AG04449 (cell line): Measurements from ENCODE around the gene APOC4.
"Not testable (repeated sequence)": the region's sequence is repeated elsewhere in the genome, so short reads cannot be mapped to it uniquely, and the experiment has no call there.

Experiments
- CTCF ChIA-PET: fragments of 350-600 bp; formaldehyde crosslinking; extraction: SDS; loops from one replicate; lab custom pipeline; 2021; ENCODE audit warnings: antibody characterized with exemption; lab: Yijun Ruan, JAX
- POLR2A ChIA-PET: fragments of 400-600, 350-600 bp; formaldehyde crosslinking; extraction: SDS; loops from one replicate; lab custom pipeline; 2020; ENCODE audit warnings: antibody characterized with exemption, inconsistent platforms; lab: Yijun Ruan, JAX
- DNase-seq: peaks from one replicate; pipeline ENCODE4 v3.0.0-alpha.2; 2010; ENCODE audit warnings: low read depth, low spot score
- H3K4me3 ChIP-seq: 2 replicates; pipeline ENCODE4 v1.5.1; 2011; ENCODE audit warnings: low read depth, mild to moderate bottlenecking, control low read depth, low read length
- TF ChIP-seq, protein P1 (sequence below): IDR thresholded peaks from one replicate; pipeline ENCODE4 v1.5.1; 2011; ENCODE audit warnings: mild to moderate bottlenecking, moderate library complexity, low read length, control low read depth, inconsistent platforms; ENCODE audit not compliant: insufficient read depth; ENCODE audit errors: missing control alignments

The APOC4 gene

DNA sequence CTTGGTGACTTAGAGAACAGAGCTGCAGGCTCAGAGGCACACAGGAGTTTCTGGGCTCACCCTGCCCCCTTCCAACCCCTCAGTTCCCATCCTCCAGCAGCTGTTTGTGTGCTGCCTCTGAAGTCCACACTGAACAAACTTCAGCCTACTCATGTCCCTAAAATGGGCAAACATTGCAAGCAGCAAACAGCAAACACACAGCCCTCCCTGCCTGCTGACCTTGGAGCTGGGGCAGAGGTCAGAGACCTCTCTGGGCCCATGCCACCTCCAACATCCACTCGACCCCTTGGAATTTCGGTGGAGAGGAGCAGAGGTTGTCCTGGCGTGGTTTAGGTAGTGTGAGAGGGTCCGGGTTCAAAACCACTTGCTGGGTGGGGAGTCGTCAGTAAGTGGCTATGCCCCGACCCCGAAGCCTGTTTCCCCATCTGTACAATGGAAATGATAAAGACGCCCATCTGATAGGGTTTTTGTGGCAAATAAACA lies 17.8 kb upstream of the APOC4 start:
- ChIA-PET POLR2A (interaction anchor here (0.6 kb wide), 1 partner anchor 38 kb away, joined by 3 read pairs; no protein-coding TSS in a partner anchor), CTCF (interaction anchor here (0.9 to 1.8 kb wide), 2 partner anchors 8 to 19 kb away, joined by 3 to 5 read pairs; partner anchors contain the start of gene APOE)
- TF ChIP-seq, protein P1, sequence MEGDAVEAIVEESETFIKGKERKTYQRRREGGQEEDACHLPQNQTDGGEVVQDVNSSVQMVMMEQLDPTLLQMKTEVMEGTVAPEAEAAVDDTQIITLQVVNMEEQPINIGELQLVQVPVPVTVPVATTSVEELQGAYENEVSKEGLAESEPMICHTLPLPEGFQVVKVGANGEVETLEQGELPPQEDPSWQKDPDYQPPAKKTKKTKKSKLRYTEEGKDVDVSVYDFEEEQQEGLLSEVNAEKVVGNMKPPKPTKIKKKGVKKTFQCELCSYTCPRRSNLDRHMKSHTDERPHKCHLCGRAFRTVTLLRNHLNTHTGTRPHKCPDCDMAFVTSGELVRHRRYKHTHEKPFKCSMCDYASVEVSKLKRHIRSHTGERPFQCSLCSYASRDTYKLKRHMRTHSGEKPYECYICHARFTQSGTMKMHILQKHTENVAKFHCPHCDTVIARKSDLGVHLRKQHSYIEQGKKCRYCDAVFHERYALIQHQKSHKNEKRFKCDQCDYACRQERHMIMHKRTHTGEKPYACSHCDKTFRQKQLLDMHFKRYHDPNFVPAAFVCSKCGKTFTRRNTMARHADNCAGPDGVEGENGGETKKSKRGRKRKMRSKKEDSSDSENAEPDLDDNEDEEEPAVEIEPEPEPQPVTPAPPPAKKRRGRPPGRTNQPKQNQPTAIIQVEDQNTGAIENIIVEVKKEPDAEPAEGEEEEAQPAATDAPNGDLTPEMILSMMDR: no peak
- no peak for DNase-seq
- no peak overlapping the region for H3K4me3 ChIP-seq

DNA sequence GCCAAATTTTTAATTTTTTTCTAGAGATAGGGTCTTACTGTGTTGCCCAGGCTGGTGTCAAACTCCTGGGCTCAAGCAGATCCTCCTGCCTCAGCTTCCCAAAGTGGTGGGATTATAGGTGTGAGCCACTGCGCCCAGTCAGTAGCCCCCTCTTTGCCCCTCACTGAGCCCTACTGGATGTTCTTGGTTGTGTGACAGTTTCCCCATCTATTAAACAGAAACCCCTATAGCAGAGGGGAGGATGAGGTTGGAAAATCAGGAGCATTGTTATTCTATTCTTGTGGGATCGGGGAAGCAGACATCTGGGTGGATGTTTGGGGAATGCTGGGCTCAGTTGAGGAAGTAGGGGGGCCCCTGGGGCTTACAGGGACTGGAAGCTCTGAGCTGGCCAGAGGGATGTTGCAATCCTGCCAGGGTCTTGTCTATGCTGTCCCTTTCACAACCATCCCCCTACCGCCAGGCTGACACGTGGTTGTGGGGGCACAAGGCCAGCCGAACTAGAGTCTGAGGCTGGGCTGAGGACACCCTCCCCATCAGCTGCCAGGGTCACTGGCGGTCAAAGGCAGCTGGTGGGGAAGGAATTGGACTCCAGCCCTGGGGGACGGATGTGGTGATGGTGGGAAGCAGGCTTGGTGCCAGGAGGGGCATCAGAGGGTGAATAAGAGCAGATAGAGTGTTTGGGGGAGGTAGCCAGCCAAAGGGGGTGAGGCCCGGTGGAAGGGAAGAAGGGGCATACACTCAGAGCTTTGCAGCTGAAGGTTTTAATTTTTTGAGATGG lies 16.7 kb upstream of the APOC4 start:
- CTCF ChIA-PET: interaction anchor here (0.6 to 1.8 kb wide), 4 partner anchors 9 to 343 kb away, joined by 3 to 5 read pairs (median 3); partner anchors contain the start of gene APOE
- TF ChIP-seq, protein P1: no peak
- POLR2A ChIA-PET: no interaction called here
- no peak for DNase-seq
- H3K4me3 ChIP-seq: no peak overlapping the region

DNA sequence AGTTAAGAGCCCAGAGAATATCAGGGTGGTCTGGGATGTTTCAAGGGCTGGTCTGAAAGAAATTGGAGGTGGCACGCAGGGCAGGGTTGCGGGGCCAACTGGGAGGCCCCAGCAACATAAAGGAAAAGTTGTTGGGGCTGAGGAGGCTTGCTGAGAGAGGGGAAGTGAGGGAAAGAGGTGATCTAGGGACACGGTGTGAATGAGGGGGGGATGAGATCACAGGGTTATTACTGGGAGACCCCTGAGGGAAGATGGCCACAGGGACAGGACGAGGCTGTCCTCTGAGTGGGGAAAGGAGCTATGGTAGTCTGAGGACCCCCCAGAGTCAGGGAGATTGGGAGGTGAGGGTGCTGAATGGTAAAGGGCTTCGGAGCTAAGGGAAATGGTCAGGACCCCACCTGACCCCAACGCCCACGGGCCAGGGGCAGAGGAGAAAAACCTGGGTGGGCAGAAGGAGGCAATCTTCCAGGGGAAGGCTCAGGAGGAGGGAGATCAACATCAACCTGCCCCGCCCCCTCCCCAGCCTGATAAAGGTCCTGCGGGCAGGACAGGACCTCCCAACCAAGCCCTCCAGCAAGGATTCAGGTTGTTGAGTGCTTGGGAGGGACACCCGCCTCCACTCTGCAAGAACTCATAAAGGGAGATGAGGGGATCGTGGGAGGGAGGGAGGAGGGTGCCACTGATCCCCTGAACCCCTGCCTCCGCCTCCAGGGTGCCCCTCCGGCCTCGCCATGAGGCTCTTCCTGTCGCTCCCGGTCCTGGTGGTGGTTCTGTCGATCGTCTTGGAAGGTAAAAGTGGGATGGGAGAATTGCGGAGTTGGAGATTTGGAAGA lies 15.6 kb upstream of the APOC4 start:
- DNase-seq, H3K4me3 ChIP-seq, POLR2A ChIA-PET: not testable (repeated sequence)
- CTCF ChIA-PET: interaction anchor here (0.8 to 1.8 kb wide), 4 partner anchors 10 to 25 kb away, joined by 3 to 5 read pairs (median 4); partner anchors contain the start of gene APOE

DNA sequence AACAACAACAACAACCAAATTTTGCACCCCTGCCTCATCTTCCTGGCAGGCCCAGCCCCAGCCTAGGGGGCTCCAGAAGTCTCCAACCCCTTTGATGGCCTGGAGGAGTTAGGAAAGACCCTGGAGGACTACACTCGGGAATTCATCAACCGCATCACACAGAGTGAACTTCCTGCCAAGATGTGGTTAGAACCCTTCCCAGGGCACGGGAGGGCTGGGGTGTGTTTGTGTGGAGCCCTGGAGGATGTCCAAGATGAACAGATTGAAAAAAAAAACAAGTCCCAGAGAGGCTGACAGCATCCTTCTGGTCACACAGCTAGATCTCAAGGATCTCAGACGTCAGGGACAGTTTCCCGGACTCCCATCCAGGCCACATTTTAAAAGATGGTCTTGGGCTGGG lies 14.3 kb upstream of the APOC4 start:
- no peak for DNase-seq
- no peak overlapping the region for H3K4me3 ChIP-seq
- POLR2A ChIA-PET: no interaction called here

DNA sequence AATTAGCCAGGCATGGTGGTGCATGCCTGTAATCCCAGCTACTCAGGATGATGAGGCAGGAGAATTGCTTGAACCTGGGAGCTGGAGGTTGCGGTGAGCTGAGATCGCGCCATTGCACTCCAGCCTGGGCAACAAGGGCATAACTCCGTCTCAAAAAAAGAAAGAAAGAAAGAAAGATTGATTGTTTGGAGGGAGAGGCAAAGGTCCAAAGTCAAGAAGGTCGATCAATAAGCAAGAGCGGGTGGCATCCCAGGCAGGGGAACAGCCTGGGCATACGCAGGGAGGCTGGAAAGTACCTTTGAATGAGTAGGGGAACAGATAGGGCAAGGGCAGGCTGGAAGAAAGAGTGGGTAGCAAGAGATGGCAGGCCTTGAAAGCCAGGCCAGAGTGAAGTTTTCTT lies 11.9 kb upstream of the APOC4 start:
- no peak overlapping the region for H3K4me3 ChIP-seq
- TF ChIP-seq, protein P1: no peak
- DNase-seq: no peak
- CTCF ChIA-PET: interaction anchor here (1.3 kb wide), 1 partner anchor 26 kb away, joined by 4 read pairs; no protein-coding TSS in a partner anchor
- POLR2A ChIA-PET: no interaction called here

More for the DNA sequence above, 14.3 kb upstream of the APOC4 start:
- CTCF ChIA-PET: interaction anchor here (1.0 kb wide), 1 partner anchor 24 kb away, joined by 3 read pairs; no protein-coding TSS in a partner anchor
- TF ChIP-seq, protein P1: no peak

DNA sequence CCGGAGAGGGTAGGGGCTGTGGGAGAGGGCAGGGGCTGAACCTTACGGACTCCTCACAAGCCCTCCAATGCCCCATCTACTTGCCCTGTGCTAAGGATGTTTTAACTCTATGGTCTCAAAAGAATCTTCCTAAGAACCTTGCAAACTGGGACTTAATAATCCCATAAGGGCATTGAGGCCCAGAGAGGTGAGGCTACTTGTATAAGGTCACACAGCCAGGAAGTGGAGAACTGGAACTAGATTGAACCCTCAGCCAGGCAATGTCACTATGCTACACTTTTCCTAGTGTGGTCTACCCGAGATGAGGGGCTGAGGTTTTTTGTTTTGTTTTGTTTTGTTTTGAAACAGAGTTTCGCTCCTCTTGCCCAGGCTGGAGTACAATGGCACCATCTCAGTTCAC lies 10.5 kb upstream of the APOC4 start:
- ChIA-PET POLR2A (no interaction called here), CTCF (interaction anchor here (1.1 kb wide), 1 partner anchor 21 kb away, joined by 4 read pairs; no protein-coding TSS in a partner anchor)
- DNase-seq: no peak
- TF ChIP-seq, protein P1: no peak
- H3K4me3 ChIP-seq: no peak overlapping the region
